Heart left ventricle (tissue), 16 donors: ENCODE results near the gene YIF1B. TPM values are rescaled to one million over a fixed set of nuclear protein-coding genes. Genes with fewer than 3 reads are reported as not detected.

Experiments
- ATAC-seq, 4 donors: fragments of 200-7000 bp; cut with Tn5 transposase; one replicate each; pipeline ENCODE4 v1.9.1; 2020 to 2022; ENCODE audit warnings: moderate library complexity in 4 of 4, mild to moderate bottlenecking in 3 of 4, moderate number of reproducible peaks in 1 of 4
- DNase-seq, 5 donors: peaks; one replicate each; pipeline ENCODE4 v3.0.0-alpha.2; 2020
- H3K27ac ChIP-seq, 12 donors: fragments of 200-600 bp; sonication (generic) in 4 of 12; one replicate each; pipeline versions ENCODE4 v1.5.0 to v1.8.0; 2016 to 2022; ENCODE audit warnings: mild to moderate bottlenecking in 2 of 12
- H3K27me3 ChIP-seq, 9 donors: fragments of 200-600 bp; sonication (generic) in 2 of 9; one replicate each; pipeline versions ENCODE4 v1.5.1 to v1.8.0; 2016 to 2022; ENCODE audit warnings: mild to moderate bottlenecking in 3 of 9
- H3K36me3 ChIP-seq, 9 donors: fragments of 200-600 bp; sonication (generic) in 2 of 9; one replicate each; pipeline versions ENCODE4 v1.5.0 to v1.8.0; 2018 to 2022; ENCODE audit warnings: mild to moderate bottlenecking in 2 of 9
- H3K4me1 ChIP-seq, 12 donors: fragments of 200-600 bp; sonication (generic) in 4 of 12; one replicate each; pipeline versions ENCODE4 v1.5.0 to v1.8.0; 2016 to 2022; ENCODE audit warnings: mild to moderate bottlenecking in 3 of 12
- H3K4me3 ChIP-seq, 12 donors: fragments of 200-600 bp; sonication (generic) in 4 of 12; one replicate each; pipeline versions ENCODE4 v1.5.0 to v1.8.0; 2017 to 2022; ENCODE audit warnings: mild to moderate bottlenecking in 9 of 12, moderate library complexity in 4 of 12
- H3K9me3 ChIP-seq, 12 donors: fragments of 200-600 bp; sonication (generic) in 4 of 12; one replicate each; pipeline versions ENCODE4 v1.5.0 to v1.8.0; 2016 to 2022; ENCODE audit warnings: mild to moderate bottlenecking in 1 of 12
- POLR2A ChIP-seq, 2 donors: fragments of 450-650 bp; IDR thresholded peaks; one replicate each; pipeline ENCODE4 v1.6.1; 2017; ENCODE audit warnings: antibody characterized with exemption in 2 of 2, mild to moderate bottlenecking in 2 of 2, moderate library complexity in 2 of 2
- WGBS, 4 donors: extraction: QIAGEN DNeasy Blood & Tissue Kit in 2 of 4; methylation state at CpG; one replicate each; pipeline versions ENCODE4 v1.1.5 to v1.1.7; 2013 to 2018; 5-methylcytosine and 5-hydroxymethylcytosine counted together
- intact Hi-C, 10 donors: fragments of 100-400 bp; cut with DNase I; formaldehyde crosslinking; loops; one replicate each; pipeline versions ENCODE4 v1.11.1 to v1.14.2; 2022
- polyA plus RNA-seq, 2 donors: library from polyadenylated mRNA; stranded (reverse); fragments of 200-250 nt; gene quantifications; one replicate each; pipeline ENCODE4 v1.2.3, GENCODE V29; 2013
- total RNA-seq, 9 donors: library from RNA; depleted of rRNA in 2 of 9; stranded (reverse); fragments of >200 nt in 2 of 9; fragmentation: NEBNext Ultra II Directional in 3 of 9; extraction: Animal tissue kit (Norgen Biotek cat#: 25700) in 3 of 9; gene quantifications; one replicate each; pipeline versions ENCODE4 v1.1.0 to v1.2.4, GENCODE V29; 2016 to 2023
- TF ChIP-seq, protein P1 (sequence below), 12 donors: fragments of 200-600 bp; sonication (generic) in 4 of 12; IDR thresholded peaks; one replicate each; pipeline versions ENCODE4 v1.5.0 to v1.8.0; 2018 to 2022; ENCODE audit warnings: antibody characterized with exemption in 12 of 12, mild to moderate bottlenecking in 5 of 12
- donor health status: ischemic (EF 13 %, LVEDD 7.1; RV severe dilation, severe dysfunction).
- donor health status: healthy with polysubstance abuse.
- donor health status: DM: no; HTN: yes; CAD: no.
- donor health status: DM: no; HTN: no; CAD: no.
- donor health status: ischemic (EF 25% LVEDD 6.9; RV normal size, moderate dysfunction).
- donor health status: ischemic (EF 25% LVEDD 5.7; RV mildly dilated, moderate dysfunction).
- donor health status: healthy.
- donor health status: DM: yes; HTN: yes; CAD: no.
- donor health status: ischemic (EF 35%, LVEDD 5.7; RV mildly dilated, moderate dysfunction).
- donor health status: nonischemic (EF 11% LVEDD 7.7; RV severe dilation, severe dysfunction).
- donor health status: DM: yes; HTN: yes; CAD: no.
- donor health status: PGD.
- donor health status: ischemic (EF 29% LVEDD 5.4; RV normal size, mild dysfunction).
- donor health status: nonischemic (EF 23%, LVEDD 6.1; RV moderate dilation, normal function).

The YIF1B gene
- total and polyA plus RNA-seq, 11 donors, result 26.4 to 113 (median 32.5) TPM

DNA sequence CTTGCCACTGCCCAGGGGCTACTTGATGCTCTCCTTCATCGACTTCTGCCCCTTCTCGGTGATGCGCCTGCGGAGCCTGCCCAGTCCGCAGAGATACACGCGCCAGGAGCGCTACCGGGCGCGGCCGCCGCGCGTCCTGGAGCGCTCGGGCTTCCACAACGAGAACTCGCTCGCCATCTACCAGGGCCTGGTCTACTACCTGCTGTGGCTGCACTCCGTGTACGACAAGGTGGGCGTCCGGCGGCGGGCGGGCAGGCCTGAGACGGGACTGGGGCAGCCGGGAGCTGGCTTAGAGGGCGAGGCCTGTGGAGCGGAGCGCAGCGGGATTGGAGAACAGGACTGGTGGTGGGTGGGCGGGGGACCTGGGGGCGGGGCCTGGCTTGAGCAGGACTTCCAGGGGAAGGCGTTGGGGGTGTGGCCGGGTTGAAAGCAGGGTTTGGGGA is 45.9 kb upstream of the YIF1B start:
- Histone ChIP-seq H3K4me1 (peaks cover 0 to 20% (median 9%) of the 10 kb centered on the region in 12 donors), H3K9me3 (no peaks in the 10 kb centered on the region), H3K27ac (peak overlapping the region in 6 of 12 donors; percentile 2 to 70 (median 52)), H3K36me3 (no peaks in the 10 kb centered on the region), H3K27me3 (peaks cover 0 to 24% (median 0%) of the 10 kb centered on the region in 9 donors), H3K4me3 (peak overlapping the region; percentile 37 to 97 (median 63))
- no peak for TF ChIP-seq POLR2A (IDR thresholded peaks at IDR 0.05)
- TF ChIP-seq, protein P1, sequence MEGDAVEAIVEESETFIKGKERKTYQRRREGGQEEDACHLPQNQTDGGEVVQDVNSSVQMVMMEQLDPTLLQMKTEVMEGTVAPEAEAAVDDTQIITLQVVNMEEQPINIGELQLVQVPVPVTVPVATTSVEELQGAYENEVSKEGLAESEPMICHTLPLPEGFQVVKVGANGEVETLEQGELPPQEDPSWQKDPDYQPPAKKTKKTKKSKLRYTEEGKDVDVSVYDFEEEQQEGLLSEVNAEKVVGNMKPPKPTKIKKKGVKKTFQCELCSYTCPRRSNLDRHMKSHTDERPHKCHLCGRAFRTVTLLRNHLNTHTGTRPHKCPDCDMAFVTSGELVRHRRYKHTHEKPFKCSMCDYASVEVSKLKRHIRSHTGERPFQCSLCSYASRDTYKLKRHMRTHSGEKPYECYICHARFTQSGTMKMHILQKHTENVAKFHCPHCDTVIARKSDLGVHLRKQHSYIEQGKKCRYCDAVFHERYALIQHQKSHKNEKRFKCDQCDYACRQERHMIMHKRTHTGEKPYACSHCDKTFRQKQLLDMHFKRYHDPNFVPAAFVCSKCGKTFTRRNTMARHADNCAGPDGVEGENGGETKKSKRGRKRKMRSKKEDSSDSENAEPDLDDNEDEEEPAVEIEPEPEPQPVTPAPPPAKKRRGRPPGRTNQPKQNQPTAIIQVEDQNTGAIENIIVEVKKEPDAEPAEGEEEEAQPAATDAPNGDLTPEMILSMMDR (IDR thresholded peaks at IDR 0.05), result no peak
- DNase-seq (peak; percentile 78 to 87 (median 82)), ATAC-seq (peak; percentile 76 to 93 (median 91))
- intact Hi-C loops, result loop anchor here in 2 of 10 donors (1.0 to 2.0 kb wide), 2 partner anchors 24 to 25 kb away; no protein-coding TSS in a partner anchor
- WGBS, 4 donors, result 0 to 1% (median 1%) methylated on average over 27 to 37 of the region's 37 CpGs

- Histone ChIP-seq H3K27me3 (peaks cover 0 to 30% (median 3%) of the 10 kb centered on the region in 9 donors), H3K4me3 (peak overlapping the region; percentile 37 to 97 (median 63)), H3K9me3 (no peaks in the 10 kb centered on the region), H3K4me1 (peaks cover 0 to 20% (median 9%) of the 10 kb centered on the region in 12 donors), H3K27ac (peak overlapping the region in 2 of 12 donors; percentile 58 to 59), H3K36me3 (no peaks in the 10 kb centered on the region)
- ATAC-seq (peak in 3 of 4 donors; percentile 10 to 29 (median 23)), DNase-seq (no peak)
- 18 to 23% (median 21%) methylated on average over 22 to 23 of the region's 23 CpGs for WGBS, 4 donors
- TF ChIP-seq, protein P1 (IDR thresholded peaks at IDR 0.05), result no peak
- TF ChIP-seq POLR2A (IDR thresholded peaks at IDR 0.05), result no peak
- intact Hi-C loops, result loop anchor here in 2 of 10 donors (1.0 to 2.0 kb wide), 2 partner anchors 24 kb away; no protein-coding TSS in a partner anchor
Observed at GRCh38 chr19:38360839-38361631, 45.3 kb upstream of the YIF1B start.

DNA sequence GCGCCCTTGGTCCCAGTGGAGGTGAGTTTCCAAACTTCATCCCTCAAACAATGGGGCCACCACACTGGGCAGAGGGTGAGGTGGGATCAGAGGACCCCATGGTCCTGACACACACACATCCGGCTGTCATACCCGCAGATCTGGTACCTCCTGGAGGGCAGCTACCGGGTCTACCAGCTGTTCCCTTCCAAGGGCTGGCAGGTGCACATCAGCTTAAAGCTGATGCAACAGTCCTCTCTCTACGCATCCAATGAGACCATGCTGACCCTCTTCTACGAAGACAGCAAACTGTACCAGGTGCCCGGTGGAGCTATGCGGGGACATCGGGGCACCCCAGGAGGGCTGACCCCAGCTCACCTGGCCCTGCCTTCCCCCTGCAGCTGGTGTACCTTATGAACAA is 44.6 kb upstream of the YIF1B start:
- Histone ChIP-seq H3K4me3 (no peak overlapping the region), H3K27ac (no peak overlapping the region), H3K4me1 (peaks cover 0 to 20% (median 9%) of the 10 kb centered on the region in 12 donors), H3K27me3 (peaks cover 0 to 37% (median 6%) of the 10 kb centered on the region in 9 donors), H3K9me3 (no peaks in the 10 kb centered on the region), H3K36me3 (no peaks in the 10 kb centered on the region)
- 72 to 91% (median 83%) methylated on average over 5 to 9 of the region's 9 CpGs for WGBS, 4 donors
- ATAC-seq, result no peak
- TF ChIP-seq, protein P1 (IDR thresholded peaks at IDR 0.05), result no peak
- no peak for TF ChIP-seq POLR2A (IDR thresholded peaks at IDR 0.05)
- DNase-seq, result no peak
- intact Hi-C loops, result loop anchor here in 1 of 10 donors (2.0 kb wide), 1 partner anchor 24 kb away; no protein-coding TSS in a partner anchor
